HG03097 (cell line): ENCODE data around the gene CNTN4.
"Not testable (repeated sequence)": the region's sequence is repeated elsewhere in the genome, so short reads cannot be mapped to it uniquely, and the experiment has no call there.

Experiments used
- ATAC-seq: cut with Tn5 transposase; IDR thresholded peaks from one replicate; pipeline ENCODE4 v1.9.1; 2021; ENCODE audit not compliant: unreplicated experiment, low FRiP score

The CNTN4 gene

DNA sequence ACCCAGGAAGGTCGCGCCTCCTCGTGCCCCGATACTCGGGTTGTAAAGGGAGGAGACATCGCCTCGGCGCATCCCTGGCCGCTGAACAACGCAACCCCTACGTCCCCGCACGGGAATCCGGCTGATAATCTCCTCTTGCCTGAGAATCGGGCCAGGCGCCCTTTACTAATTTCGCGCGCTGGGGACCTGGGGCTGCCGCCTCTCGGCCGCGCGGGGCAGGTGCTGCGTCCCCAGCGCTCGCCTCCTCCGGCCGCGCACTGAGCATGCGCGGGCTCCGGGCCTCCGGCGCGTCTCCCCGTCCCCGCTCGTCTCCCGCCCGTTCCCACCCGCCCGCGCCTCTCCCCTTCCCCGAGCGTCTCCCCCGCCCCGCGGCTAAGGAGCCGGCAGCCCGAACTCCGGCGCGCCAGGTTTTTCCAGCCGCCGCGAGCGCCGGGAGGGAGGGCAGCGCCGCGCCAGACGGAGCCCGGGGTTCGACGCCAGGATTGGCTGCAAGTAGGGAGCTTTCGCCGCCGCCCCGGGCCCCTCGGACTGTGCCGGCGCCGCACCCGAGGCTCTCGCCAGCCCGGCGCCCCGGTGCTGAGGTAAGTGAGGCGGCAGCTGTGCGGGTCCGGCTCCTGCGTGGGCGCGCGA, at the start of gene CNTN4:
CNTN4 (plus strand) TSS at position 469 of the 630 bp plus-strand sequence.
- ATAC-seq = no peak

DNA sequence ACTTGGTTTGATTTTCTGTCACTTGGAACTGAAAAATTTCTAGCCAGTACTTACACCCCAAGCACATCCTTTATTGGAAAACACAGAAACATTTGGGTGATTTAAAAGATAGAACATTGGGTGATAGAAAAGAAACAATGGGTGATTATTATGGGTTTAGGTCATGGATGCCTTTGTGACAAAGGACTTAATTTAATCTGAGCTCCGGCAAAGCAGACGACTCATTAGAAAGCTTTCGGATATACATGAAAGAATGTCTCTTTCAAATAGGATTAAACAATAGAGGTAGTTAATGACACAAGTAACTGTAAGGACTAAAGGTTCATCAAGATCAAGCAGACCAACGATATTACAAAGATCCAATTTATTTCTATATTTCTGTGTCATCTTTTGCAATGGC, 37.3 kb upstream of the CNTN4 start:
- no peak for ATAC-seq

DNA sequence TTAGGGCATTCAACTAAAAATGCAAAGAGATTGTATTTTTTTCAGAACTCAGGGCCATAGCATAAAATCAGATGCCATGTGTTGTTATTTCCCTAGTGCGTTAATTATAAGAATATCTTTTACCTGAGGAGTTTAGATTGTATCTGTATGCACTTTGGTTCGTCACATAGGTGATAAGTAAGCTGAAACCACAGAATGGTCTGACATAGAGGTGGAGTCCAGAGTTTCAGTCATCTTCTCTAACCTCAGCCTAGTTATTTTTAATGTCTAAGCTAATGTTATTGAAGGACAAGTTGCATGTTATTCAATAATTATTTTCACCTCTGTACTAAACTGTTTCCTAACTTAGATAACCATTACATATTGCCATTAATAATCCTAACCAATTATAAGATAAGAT, 27.1 kb upstream of the CNTN4 start:
- no peak for ATAC-seq

DNA sequence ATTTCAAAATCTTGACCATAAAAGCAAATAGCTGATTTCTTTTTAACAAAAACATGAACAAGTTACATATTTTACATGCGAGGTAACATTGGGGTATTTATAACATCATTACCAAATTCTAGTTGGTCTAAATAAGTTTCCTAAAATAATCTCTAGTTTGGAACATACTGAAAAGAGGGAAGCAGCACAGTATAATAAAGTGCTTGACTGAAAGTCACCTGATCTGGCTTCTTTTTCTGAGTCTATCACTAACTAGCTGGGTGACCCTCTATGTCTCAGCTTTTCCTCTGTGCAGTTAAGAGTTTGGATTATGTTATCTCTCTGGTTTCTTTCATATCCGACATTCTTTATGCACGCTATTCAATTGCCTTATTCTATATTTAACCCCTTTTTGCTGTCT, 19.8 kb upstream of the CNTN4 start:
- ATAC-seq = no peak

DNA sequence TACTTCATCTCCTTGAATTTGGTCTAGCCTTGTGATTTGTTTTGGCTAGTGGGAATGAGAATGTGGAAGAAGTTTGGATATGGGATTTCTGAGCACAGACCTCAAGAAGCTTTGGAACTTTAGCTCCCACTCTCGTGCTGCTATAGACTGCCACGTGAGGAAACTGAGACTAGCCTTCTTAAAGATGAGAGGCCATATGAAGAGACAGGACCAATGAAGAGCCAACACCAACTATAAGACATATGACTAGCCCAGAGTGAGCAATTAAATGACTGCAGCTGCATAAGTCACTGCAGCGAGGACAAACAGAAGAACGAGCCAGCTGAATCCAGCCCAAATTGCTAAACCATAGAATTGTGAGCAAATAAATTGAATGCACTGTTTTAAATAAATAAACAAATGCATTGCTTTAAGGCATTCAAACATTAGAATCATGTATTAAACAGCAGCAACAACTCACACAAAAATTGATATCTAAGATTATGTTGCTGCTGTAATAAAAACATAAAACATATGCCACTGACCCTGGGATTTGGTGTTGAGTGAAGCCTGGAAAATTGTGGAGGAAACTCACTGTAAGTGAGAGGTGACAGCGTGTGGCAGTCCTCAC, 15.7 kb upstream of the CNTN4 start:
- ATAC-seq = no peak

- not testable (repeated sequence) for ATAC-seq
These were observed 15.1 kb upstream of the CNTN4 start for GRCh38 chr3:2083558-2083957.

DNA sequence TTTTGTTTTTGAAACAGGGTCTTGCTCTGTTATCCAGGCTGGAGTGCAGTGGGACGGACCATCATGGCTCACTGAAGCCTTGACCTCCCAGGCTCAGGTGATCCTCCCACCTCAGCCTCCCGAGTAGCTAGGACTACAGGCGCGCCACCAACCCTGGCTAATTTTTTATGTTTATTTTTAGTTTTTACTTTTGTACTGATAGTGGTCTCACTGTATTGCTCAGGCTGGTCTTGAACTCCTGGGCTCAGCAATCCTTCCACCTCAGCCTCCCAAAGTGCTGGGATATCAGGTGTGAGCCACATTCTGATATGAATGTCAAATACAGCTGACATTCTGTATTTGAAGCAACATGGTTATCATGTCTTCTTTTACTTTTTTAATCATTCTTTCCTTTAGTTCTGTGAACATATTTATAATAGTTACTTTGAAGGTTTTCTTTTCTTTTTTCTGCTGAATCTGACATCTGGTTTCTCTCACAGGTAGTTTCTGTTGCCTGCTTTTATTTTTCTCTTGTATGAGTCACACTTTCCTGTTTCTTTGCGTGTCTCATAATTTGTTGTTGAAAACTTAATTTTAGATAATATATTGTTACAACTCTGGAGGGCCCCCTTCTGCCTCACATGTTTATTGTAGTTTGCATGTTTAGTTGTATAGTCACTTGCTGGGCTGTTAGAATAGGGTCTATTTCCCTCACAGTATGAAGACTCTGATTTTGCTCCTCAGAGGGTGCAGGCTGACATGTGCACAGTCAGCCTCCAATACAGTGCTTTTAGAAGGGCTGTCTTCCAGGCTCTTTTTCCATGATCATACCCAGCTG, 8.4 kb upstream of the CNTN4 start:
- ATAC-seq = no peak

GRCh38 chr3:2092758-2093157, 5.9 kb upstream of the CNTN4 start:
- ATAC-seq = no peak

DNA sequence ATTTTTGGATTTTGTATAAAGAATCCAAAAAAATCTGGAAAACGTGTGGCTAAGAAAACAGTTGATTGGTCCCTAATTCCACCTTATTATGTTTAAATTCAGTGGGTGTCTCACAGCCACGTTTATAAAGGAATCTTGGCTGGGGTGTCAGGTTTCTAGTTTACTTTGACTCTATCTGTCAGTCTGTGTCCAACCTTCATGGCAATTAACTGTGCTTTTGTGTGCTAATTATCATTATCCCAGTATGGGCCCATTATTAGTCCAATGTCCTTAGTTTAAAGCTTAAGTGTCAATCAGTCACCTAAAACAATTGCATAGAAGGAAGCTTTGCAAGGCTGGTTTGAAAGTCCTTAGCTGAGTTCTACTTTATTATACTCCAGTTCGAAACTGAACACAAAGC, 3.7 kb upstream of the CNTN4 start:
- ATAC-seq = no peak

DNA sequence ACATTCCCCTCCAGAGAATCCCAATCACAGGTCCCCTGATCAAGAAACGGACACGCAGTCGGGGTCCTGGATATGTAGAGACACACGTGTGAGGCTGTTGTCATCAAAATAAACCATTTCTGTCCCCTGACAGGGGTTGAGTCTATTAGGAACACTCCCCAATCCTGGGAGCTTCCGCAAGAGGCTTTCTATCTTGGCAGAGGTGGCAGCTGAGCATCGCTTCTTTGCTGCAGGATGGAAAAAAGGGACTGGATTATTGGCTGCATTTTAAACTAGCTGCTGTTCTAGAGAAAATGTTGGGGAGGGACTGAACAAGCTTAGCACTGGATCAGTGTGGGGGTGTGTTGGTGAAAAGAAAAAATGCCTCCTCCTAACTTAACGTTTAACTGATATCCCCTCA, 2.5 kb upstream of the CNTN4 start:
- no peak for ATAC-seq

- no peak for ATAC-seq
These were observed 950 bp upstream of the CNTN4 start for GRCh38 chr3:2097641-2098191.

- ATAC-seq = no peak
These were observed 484 bp downstream of the CNTN4 start for GRCh38 chr3:2099028-2099671.

GRCh38 chr3:2099779-2100191, 1.1 kb downstream of the CNTN4 start:
- ATAC-seq = no peak

DNA sequence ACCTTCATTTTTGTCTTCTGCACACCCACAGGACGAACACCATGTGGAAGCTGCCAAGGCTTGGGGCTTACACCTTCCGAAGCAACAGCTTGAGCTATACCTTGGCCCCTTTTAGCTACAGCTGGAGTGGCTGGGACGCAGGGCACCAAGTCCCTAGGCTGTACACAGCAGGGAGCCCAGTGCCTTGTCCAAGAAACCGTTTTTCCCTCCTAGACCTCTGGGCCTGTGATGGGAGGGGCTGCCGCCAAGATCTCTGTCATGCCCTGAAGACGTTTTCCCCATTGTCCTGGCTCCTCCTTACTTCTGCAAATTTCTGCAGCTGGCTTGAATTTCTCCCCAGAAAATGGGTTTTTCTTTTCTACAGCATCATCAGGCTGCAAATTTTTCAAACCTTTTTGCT, 7.8 kb downstream of the CNTN4 start:
- ATAC-seq = no peak

DNA sequence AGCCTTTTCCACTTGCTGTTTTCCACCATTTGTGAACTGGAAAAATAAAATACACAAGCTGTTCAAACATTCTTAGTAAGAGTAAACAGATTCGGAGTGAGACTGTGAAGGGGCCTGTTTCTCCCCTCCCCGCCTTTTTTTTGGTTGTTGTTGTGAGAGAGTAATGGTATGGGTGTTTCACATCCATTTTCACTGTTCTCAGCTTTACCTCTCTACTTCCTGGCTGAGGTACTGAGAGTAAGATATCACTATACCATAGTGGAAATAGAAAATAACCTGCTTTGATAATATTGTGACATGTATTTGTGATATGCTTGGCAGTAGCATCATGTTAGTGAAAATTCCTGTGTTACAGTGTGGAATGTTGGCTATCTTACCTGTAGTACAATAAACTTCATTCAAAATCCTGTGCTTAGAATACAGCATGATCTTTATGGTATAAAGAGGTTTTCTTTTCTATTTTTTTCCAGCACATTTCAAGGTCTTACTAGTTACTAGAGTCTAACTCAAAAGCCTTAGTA, 12.0 kb downstream of the CNTN4 start:
- ATAC-seq = no peak

- ATAC-seq = no peak
These were observed 16.1 kb downstream of the CNTN4 start for GRCh38 chr3:2114617-2115275.

DNA sequence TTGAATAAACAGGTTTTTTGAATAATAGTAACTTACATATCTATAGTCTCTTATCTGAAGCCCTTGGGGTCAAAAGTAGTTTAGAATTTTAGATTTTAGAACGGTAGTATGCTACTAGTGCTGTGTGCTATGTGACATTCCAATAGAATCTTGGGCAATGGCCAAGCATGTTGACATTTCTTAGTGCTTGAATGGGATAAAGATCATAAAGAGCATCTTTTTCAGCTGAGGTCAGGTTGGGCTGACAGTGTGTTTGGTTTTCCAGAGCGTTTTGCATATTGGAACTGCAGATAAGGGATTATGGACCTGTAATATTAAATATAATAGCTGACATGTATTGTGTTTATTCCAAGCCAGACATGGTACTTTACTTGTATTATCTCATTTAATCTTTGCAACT, 32.1 kb downstream of the CNTN4 start:
- no peak for ATAC-seq

DNA sequence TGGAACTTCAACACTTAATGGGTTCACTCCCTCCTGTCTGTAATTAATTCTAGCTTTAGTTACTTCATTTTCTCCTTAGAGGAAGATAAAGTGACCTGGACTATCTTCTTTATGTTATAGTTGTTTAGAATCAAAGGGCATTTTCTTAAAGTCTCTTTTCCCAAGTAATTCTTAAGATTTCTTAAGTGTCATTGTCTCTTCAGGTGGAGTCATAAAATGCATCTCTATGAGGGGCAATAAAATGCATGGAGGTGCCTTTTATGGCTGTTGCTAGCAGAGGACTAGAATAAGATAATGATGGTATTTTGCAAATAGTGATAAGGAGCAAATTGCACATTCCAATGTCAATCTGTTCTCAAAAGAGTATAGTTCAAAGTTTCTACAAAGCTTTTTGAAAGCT, 34.5 kb downstream of the CNTN4 start:
- ATAC-seq = no peak

DNA sequence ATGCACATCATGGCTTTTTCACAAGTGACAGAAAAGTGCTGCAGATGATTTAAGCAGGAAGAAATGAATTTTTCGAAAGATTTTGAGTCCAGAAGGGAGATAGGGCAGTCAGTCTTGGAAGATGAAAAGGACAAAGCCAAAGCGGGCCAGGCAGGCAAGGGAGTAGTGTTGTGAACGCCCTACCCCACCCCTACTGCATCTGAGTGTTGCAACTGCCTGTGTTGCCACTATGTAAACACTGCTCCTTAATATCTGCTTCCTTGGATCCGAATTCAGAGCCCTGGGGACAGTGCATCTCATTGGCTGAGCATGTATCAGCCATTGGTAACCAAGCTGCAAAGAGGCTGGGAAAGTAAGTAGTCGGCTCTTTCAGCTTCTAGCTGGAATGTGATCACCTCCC, 39.0 kb downstream of the CNTN4 start:
- ATAC-seq = no peak

GRCh38 chr3:2141482-2141881, 42.8 kb downstream of the CNTN4 start:
- ATAC-seq = no peak
